CD4-positive, CD25-positive, alpha-beta regulatory T cell (primary cell): Measurements from ENCODE around the gene FAM229B. TPM values are rescaled to one million over a fixed set of nuclear protein-coding genes. Genes with fewer than 3 reads are reported as not detected.
"Not testable (repeated sequence)": the region's sequence is repeated elsewhere in the genome, so short reads cannot be mapped to it uniquely, and the experiment has no call there.

ENCODE experiments used
- ATAC-seq, 2 donors: fragments of 150-1000 bp; cut with Tn5 transposase; one replicate each; pipeline ENCODE4 v1.10.0; 2021; ENCODE audit warnings: low read depth in 2 of 2, moderate number of reproducible peaks in 2 of 2, moderate library complexity in 1 of 2
- DNase-seq, 3 donors: peaks; one replicate each; pipeline versions ENCODE4 v3.0.0 to v3.0.0-alpha.2; 2012 to 2022; ENCODE audit warnings: mixed read lengths in 1 of 3
- H3K27ac ChIP-seq: one replicate; pipeline ENCODE4 v1.7.0; 2013; ENCODE audit warnings: mild to moderate bottlenecking, low read length; ENCODE audit not compliant: insufficient read depth, poor library complexity, severe bottlenecking
- H3K27me3 ChIP-seq: one replicate; pipeline ENCODE4 v1.7.0; 2013; ENCODE audit warnings: low read length; ENCODE audit not compliant: control insufficient read depth, insufficient read depth
- H3K36me3 ChIP-seq: one replicate; pipeline ENCODE4 v1.7.0; 2013; ENCODE audit warnings: mild to moderate bottlenecking, low read length, moderate library complexity; ENCODE audit not compliant: control insufficient read depth, insufficient read depth
- H3K4me1 ChIP-seq: 2 replicates; pipeline ENCODE4 v1.7.0; 2013; ENCODE audit warnings: mild to moderate bottlenecking, low read length; ENCODE audit not compliant: insufficient read depth, control insufficient read depth, poor library complexity, severe bottlenecking
- H3K4me3 ChIP-seq: one replicate; pipeline ENCODE4 v1.7.0; 2013; ENCODE audit warnings: low read depth, mild to moderate bottlenecking, low read length, moderate library complexity
- H3K9me3 ChIP-seq, 2 experiments: 1 replicate in 1 of 2; 2 replicates in 1 of 2; pipeline ENCODE4 v1.7.0; 2013; ENCODE audit warnings: low read length in 2 of 2, mild to moderate bottlenecking in 1 of 2, moderate library complexity in 1 of 2; ENCODE audit not compliant: control insufficient read depth in 2 of 2
- H3K27ac Mint-ChIP-seq, 3 donors: one replicate each; pipeline ENCODE4 v1.8.0; 2020 to 2022; ENCODE audit warnings: mild to moderate bottlenecking in 3 of 3, mixed read lengths in 3 of 3, moderate library complexity in 2 of 3
- H3K27me3 Mint-ChIP-seq: one replicate; pipeline ENCODE4 v1.8.0; 2022; ENCODE audit warnings: mild to moderate bottlenecking, mixed read lengths
- H3K36me3 Mint-ChIP-seq: one replicate; pipeline ENCODE4 v1.8.0; 2020; ENCODE audit warnings: mixed read lengths
- H3K4me1 Mint-ChIP-seq, 4 donors: one replicate each; pipeline ENCODE4 v1.8.0; 2020 to 2022; ENCODE audit warnings: mixed read lengths in 4 of 4, mild to moderate bottlenecking in 1 of 4
- H3K4me3 Mint-ChIP-seq, 4 donors: one replicate each; pipeline ENCODE4 v1.8.0; 2020 to 2022; ENCODE audit warnings: mild to moderate bottlenecking in 4 of 4, mixed read lengths in 4 of 4, moderate library complexity in 3 of 4
- H3K9me3 Mint-ChIP-seq, 7 donors: one replicate each; pipeline ENCODE4 v1.8.0; 2020 to 2022; ENCODE audit warnings: mixed read lengths in 7 of 7, mild to moderate bottlenecking in 3 of 7, moderate library complexity in 2 of 7
- polyA plus RNA-seq, 4 donors: library from polyadenylated mRNA; unstranded; fragments of 300-500 nt; fragmentation: Illumina TruSeq; gene quantifications; one replicate each; pipeline ENCODE4 v1.2.3, GENCODE V29; 2021
- total RNA-seq: library from RNA; stranded (reverse); gene quantifications from one replicate; pipeline ENCODE4 v1.2.3, GENCODE V29; 2022

The FAM229B gene
- total and polyA plus RNA-seq, 5 donors from 2014 or later, result 0.49 to 5.2 (median 3.8) TPM

DNA sequence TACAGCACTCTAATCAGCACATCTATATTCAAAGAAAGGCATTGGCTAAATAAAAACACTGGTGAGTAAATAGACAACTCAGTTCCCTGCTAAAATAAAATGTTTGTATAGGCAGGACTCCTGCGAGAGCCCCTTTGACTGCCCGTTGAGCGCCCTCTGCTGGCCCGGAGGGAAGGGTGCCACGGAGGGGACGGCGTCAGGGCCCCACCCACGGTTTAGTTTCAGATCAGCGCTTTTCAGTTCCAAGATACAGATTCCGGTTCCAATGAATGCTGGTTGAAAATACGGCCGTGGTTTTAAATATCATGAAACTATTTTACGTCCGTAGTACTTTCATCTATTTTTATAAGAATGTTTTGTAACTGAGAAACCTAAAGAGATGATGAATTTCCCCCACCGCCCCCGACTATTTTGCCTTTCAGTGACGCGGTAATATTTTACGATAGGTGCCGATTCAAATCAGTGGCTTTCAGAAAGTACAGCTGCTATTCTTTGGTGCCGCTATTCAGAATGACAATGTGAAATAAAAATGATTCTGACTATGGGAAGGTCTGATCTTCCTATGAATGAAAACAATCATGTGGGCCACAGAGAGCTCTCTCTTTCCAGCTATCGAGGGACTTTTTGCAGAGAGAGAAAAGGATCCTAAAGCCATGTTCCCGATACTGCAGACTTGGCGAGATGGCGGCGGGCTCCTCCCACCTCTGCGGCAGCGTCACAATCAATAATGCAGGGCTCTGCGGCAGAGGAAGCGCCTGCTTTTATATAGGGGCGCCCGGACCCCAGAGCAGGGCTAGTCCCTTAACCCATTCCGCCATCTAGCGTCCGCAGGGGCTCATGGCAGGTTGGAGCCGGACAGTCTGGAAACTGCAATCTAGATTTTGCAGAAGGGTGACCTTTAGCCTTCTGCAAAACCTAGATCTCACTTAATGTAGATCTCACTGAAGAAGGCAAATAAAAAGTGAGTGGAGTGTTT, 44.1 kb upstream of the FAM229B start:
- peak overlapping the region; percentile 97 to 99 (median 98) for H3K4me3 Mint-ChIP-seq
- H3K9me3 Mint-ChIP-seq, result no peaks in the 10 kb centered on the region
- H3K27ac Mint-ChIP-seq, result peak overlapping the region; percentile 96 to 100 (median 99)
- H3K36me3 ChIP-seq, result no peaks in the 10 kb centered on the region
- no peaks in the 10 kb centered on the region for H3K27me3 Mint-ChIP-seq
- H3K27me3 ChIP-seq, result no peaks in the 10 kb centered on the region
- peak overlapping the region; percentile 99 for H3K4me3 ChIP-seq
- ATAC-seq (peak; percentile 90 to 93), DNase-seq (peak; percentile 89 to 93 (median 90))
- no peaks in the 10 kb centered on the region for H3K36me3 Mint-ChIP-seq
- H3K9me3 ChIP-seq, result no peaks in the 10 kb centered on the region
- H3K4me1 ChIP-seq, result peaks cover 12% of the 10 kb centered on the region
- H3K27ac ChIP-seq, result peak overlapping the region; percentile 96
- H3K4me1 Mint-ChIP-seq, result peaks cover 4 to 34% (median 21%) of the 10 kb centered on the region in 4 donors

DNA sequence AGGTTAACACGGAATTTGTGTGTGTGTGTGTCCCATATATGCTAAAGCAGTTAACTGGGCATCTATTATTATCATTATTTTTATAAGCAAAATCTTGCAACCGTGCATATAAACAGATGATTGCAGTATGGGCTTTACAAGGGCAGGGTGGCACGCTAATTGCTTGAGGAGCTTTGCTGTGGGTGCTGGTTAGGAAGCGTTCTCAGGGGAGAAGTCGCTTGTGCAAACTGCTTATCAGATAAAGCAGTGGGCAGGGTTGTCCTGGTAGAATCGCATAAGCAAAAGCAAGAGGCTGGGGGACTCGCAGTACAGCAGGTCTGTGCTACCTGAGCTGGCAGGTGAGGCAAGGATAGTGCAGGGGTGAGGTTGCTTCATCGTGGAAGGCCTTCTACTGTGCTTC, 43.2 kb upstream of the FAM229B start:
- no peaks in the 10 kb centered on the region for H3K27me3 ChIP-seq
- peaks cover 4 to 32% (median 18%) of the 10 kb centered on the region in 4 donors for H3K4me1 Mint-ChIP-seq
- peak overlapping the region in 2 of 4 donors; percentile 97 to 99 for H3K4me3 Mint-ChIP-seq
- H3K36me3 Mint-ChIP-seq, result no peaks in the 10 kb centered on the region
- no peaks in the 10 kb centered on the region for H3K36me3 ChIP-seq
- H3K9me3 Mint-ChIP-seq, result no peaks in the 10 kb centered on the region
- ATAC-seq, result no peak
- H3K27ac Mint-ChIP-seq, result peak overlapping the region in 2 of 3 donors; percentile 51 to 96
- H3K27ac ChIP-seq, result peak overlapping the region; percentile 96
- peak overlapping the region; percentile 99 for H3K4me3 ChIP-seq
- H3K4me1 ChIP-seq, result peaks cover 12% of the 10 kb centered on the region
- H3K9me3 ChIP-seq, result no peaks in the 10 kb centered on the region
- DNase-seq, result no peak
- H3K27me3 Mint-ChIP-seq, result no peaks in the 10 kb centered on the region

DNA sequence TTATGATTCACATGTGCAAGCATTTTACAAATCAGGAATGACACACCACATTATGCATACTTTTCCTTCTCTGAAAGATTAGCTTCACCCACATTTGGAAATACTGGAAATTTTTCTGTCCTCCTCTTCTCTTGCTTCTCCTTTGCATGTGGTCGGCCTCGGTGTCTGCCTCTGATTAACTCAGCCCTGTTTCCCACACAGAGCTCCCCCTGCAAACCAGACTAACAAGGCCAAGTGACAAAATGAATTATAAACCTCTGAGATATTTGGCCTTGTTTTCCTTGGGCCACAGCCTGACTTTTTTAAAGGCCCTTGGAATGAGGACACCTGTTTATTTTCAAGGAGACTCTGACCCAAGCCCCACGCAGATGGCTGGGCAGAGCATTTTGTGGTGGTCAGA, 42.5 kb upstream of the FAM229B start:
- no peak for ATAC-seq
- peaks cover 12% of the 10 kb centered on the region for H3K4me1 ChIP-seq
- Mint-ChIP-seq H3K36me3 (no peaks in the 10 kb centered on the region), H3K4me3 (peak overlapping the region in 1 of 4 donors; percentile 99), H3K27me3 (no peaks in the 10 kb centered on the region), H3K4me1 (peaks cover 4 to 27% (median 18%) of the 10 kb centered on the region in 4 donors), H3K27ac (peak overlapping the region in 2 of 3 donors; percentile 51 to 83), H3K9me3 (no peaks in the 10 kb centered on the region)
- no peaks in the 10 kb centered on the region for H3K36me3 ChIP-seq
- no peak overlapping the region for H3K27ac ChIP-seq
- no peaks in the 10 kb centered on the region for H3K27me3 ChIP-seq
- no peaks in the 10 kb centered on the region for H3K9me3 ChIP-seq
- H3K4me3 ChIP-seq, result no peak overlapping the region
- no peak for DNase-seq

DNA sequence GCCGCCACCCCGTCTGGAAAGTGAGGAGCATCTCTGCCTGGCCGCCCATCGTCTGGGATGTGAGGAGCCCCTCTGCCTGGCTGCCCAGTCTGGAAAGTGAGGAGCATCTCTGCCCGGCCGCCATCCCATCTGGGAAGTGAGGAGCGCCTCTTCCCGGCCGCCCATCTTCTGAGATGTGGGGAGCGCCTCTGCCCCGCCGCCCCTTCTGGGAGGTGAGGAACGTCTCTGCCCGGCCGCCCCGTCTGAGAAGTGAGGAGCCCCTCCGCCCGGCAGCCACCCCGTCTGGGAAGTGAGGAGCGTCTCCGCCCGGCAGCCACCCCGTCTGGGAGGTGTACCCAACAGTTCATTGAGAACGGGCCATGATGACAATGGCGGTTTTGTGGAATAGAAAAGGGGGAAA, 39.9 kb upstream of the FAM229B start:
- peaks cover 0 to 14% (median 8%) of the 10 kb centered on the region in 4 donors for H3K4me1 Mint-ChIP-seq
- H3K27ac ChIP-seq, H3K27ac Mint-ChIP-seq, ATAC-seq, H3K4me1 ChIP-seq, H3K4me3 ChIP-seq, H3K9me3 Mint-ChIP-seq, H3K4me3 Mint-ChIP-seq, H3K36me3 ChIP-seq, H3K9me3 ChIP-seq, H3K27me3 ChIP-seq, H3K27me3 Mint-ChIP-seq, H3K36me3 Mint-ChIP-seq, DNase-seq: not testable (repeated sequence)

DNA sequence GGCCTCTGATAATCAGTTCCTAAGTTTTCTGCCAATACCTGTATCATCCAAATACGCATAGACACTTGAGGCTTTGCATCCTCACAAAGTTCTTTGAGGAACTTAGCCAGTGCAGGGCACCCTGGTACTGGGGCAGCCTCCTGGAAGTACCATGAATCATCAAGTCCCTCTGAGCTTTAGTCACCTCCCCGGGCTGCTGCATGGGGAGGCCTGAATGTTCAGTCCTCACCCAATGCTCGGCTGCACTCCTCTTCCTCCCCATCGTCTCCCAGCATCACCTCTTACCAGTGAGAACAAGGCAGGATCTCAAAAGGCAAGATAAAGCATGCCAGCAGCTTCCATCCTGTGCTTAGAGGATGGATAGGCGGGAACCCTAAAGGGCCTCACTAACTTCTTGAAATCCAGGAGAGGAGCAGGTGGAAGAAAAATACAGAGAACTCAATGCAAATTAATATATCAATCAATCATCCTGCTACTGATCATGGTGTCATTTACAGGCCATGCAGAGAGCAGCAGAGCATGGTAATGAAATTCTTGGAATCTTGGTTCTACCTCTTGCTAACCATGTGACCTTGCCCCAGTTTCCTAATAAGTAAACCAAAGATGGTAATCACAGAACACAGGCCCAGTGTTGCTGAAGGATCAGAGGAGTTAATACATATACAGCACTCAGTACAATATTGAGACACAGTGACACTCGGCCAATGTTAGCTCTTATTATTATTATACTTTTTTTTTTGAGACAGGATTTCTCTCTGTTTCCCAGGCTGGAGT, 38.2 kb upstream of the FAM229B start:
- peaks cover under 1% of the 10 kb centered on the region for H3K4me1 ChIP-seq
- no peak overlapping the region for H3K4me3 Mint-ChIP-seq
- ATAC-seq, result no peak
- H3K4me1 Mint-ChIP-seq, result peaks cover 0 to 3% (median 0%) of the 10 kb centered on the region in 4 donors
- DNase-seq, result peak in 1 of 3 donors; percentile 20
- no peak overlapping the region for H3K4me3 ChIP-seq
- no peaks in the 10 kb centered on the region for H3K36me3 ChIP-seq
- H3K36me3 Mint-ChIP-seq, result no peaks in the 10 kb centered on the region
- no peak overlapping the region for H3K27ac ChIP-seq
- no peaks in the 10 kb centered on the region for H3K9me3 ChIP-seq
- no peaks in the 10 kb centered on the region for H3K9me3 Mint-ChIP-seq
- no peaks in the 10 kb centered on the region for H3K27me3 Mint-ChIP-seq
- H3K27ac Mint-ChIP-seq, result no peak overlapping the region
- H3K27me3 ChIP-seq, result no peaks in the 10 kb centered on the region

DNA sequence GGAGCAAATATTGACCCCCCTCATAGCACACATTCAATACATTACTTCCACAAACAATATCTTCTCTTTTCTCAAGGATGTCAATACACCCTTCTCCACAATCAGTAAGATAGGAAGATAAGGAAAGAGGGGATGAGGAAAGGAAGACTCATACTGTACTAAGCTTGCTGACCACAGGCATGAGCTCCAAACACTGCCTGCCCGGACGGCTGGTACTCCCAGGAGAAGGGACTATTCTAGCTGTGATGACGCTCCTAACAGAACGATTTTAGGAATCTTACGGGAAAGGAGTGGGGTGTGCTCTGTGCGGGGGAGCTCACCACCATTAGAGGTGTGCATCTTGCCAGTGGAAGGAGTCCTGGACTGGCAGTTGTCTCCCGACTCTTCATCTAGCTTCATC, 37.4 kb upstream of the FAM229B start:
- Mint-ChIP-seq H3K4me3 (no peak overlapping the region), H3K27me3 (peaks cover under 1% of the 10 kb centered on the region), H3K36me3 (no peaks in the 10 kb centered on the region), H3K27ac (no peak overlapping the region), H3K9me3 (no peaks in the 10 kb centered on the region), H3K4me1 (peaks cover 0 to 3% (median 0%) of the 10 kb centered on the region in 4 donors)
- no peak overlapping the region for H3K27ac ChIP-seq
- H3K27me3 ChIP-seq, result no peaks in the 10 kb centered on the region
- H3K36me3 ChIP-seq, result no peaks in the 10 kb centered on the region
- ATAC-seq, result no peak
- H3K4me3 ChIP-seq, result no peak overlapping the region
- no peaks in the 10 kb centered on the region for H3K4me1 ChIP-seq
- no peaks in the 10 kb centered on the region for H3K9me3 ChIP-seq
- no peak for DNase-seq

DNA sequence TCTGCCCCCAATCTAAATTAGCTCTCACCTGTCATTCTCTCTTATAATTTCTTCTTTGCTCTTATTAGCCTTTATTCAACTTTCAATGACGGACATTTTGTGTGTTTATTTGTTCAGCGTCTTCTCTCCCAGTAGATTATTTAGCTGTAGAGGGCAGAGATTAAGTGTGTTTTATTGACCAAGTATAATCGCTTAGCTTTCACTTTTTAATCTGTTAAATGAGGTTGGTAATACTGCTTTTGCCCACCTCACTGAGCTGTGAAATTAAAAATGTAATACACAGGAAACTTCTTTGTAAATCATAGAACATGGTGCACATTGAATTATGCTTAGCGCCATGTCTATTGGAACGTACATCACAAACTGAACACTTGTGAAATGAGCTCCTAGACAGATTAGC, 37.0 kb upstream of the FAM229B start:
- Mint-ChIP-seq H3K4me3 (no peak overlapping the region), H3K27me3 (peaks cover 4% of the 10 kb centered on the region), H3K4me1 (peaks cover 0 to 3% (median 0%) of the 10 kb centered on the region in 4 donors), H3K36me3 (no peaks in the 10 kb centered on the region), H3K9me3 (no peaks in the 10 kb centered on the region), H3K27ac (no peak overlapping the region)
- H3K4me3 ChIP-seq, result no peak overlapping the region
- H3K4me1 ChIP-seq, result no peaks in the 10 kb centered on the region
- no peaks in the 10 kb centered on the region for H3K27me3 ChIP-seq
- ATAC-seq (no peak), DNase-seq (no peak)
- no peak overlapping the region for H3K27ac ChIP-seq
- no peaks in the 10 kb centered on the region for H3K36me3 ChIP-seq
- no peaks in the 10 kb centered on the region for H3K9me3 ChIP-seq
